ENCODE data around the gene AFAP1.
A peak's percentile ranks its signal among the peaks of the same experiment; 100 is the strongest.

The AFAP1 gene

DNA sequence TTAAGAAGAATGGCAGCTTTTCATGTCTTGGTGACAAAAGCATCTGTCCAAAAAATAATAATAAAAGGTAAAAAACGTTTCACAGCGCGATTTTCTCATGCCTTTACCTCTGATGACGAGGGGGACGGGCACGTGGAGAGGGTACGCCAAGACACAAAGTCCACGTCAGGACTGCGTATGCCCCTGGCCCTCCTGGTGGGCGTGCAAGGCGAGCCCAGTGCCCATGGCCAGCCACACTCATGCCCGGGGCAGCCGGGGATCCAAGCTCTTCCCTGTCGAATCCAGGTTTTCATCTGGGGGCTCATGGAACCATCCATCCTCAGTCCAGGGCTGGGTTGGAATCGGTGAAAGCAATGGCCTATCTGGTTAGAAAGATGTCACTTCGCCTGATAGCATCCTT lies 176.6 kb downstream of the AFAP1 start:
- Histone ChIP-seq H3K4me1 (ENCODE audit: control insufficient read depth in 1 of 2, insufficient read depth in 2 of 2, low read length in 2 of 2) (peaks cover 9 to 11% of the 10 kb centered on the region in 2 experiments), H2BK5ac (ENCODE audit: low read depth, low read length, poor library complexity) (no peak overlapping the region), H3K4me3 (ENCODE audit: low read depth, low read length) (no peak overlapping the region), H3K4ac (ENCODE audit: low read depth, low read length) (no peak overlapping the region), H2BK120ac (ENCODE audit: insufficient read depth, low read length, poor library complexity) (no peak overlapping the region), H3K4me2 (ENCODE audit: low read length) (no peak overlapping the region), H3K79me1 (ENCODE audit: low read length) (no peaks in the 10 kb centered on the region), H2BK12ac (ENCODE audit: low read length) (no peak overlapping the region), H3K27me3 (ENCODE audit: insufficient read depth, low read length) (no peaks in the 10 kb centered on the region), H3K9me3 (ENCODE audit: insufficient read depth, low read depth, low read length) (no peaks in the 10 kb centered on the region), H4K8ac (ENCODE audit: low read depth, low read length) (no peak overlapping the region), H3K36me3 (ENCODE audit: control insufficient read depth in 1 of 2, insufficient read depth in 2 of 2, low read length in 2 of 2) (peaks cover 52 to 57% of the 10 kb centered on the region in 2 experiments), H2AFZ (ENCODE audit: insufficient read depth, low read length, poor library complexity) (no peak overlapping the region), H2AK5ac (ENCODE audit: low read length) (no peak overlapping the region), H3K18ac (ENCODE audit: low read length) (peak overlapping the region; percentile 31), H3K9ac (ENCODE audit: low read length) (no peak overlapping the region), H3K23ac (ENCODE audit: low read length) (no peak overlapping the region), H4K91ac (ENCODE audit: low read depth, low read length) (no peak overlapping the region), H3K27ac (ENCODE audit: low read depth, low read length) (no peak overlapping the region), H3K14ac (ENCODE audit: low read length) (no peak overlapping the region), H3K79me2 (ENCODE audit: control insufficient read depth, insufficient read depth, low read length, poor library complexity) (no peaks in the 10 kb centered on the region), H4K12ac (ENCODE audit: low read depth, low read length) (no peak overlapping the region)
- no peak for DNase-seq
- no CpG with 5 or more reads among the region's 16 CpGs for WGBS (ENCODE audit: extremely low coverage, insufficient coverage, insufficient read length)

GRCh38 chr4:7762376-7763030 lies 177.2 kb downstream of the AFAP1 start:
- Histone ChIP-seq H3K4ac (ENCODE audit: low read depth, low read length) (no peak overlapping the region), H3K79me2 (ENCODE audit: control insufficient read depth, insufficient read depth, low read length, poor library complexity) (no peaks in the 10 kb centered on the region), H3K4me2 (ENCODE audit: low read length) (no peak overlapping the region)

DNA sequence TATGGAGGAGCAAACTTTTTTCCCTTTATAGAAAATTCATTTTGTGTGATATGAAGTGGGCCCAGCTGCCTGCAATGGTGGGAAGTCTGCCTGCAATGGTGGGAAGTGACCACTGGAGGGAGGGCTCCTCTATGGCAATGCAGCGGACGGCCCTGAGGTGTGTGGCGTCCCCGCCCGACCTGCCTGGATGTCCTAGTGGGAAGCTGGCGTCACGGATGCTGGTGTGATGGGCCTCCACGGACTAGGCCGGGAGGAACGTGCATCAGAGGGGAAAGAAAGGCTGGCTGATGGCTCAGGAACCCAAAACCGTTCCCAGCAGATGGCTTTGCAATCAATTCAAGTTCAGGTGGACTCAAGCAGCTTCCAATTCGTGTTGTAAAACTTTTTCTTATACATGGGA lies 177.9 kb downstream of the AFAP1 start:
- Histone ChIP-seq H3K4me1 (ENCODE audit: control insufficient read depth in 1 of 2, insufficient read depth in 2 of 2, low read length in 2 of 2) (peaks cover 9 to 11% of the 10 kb centered on the region in 2 experiments), H3K36me3 (ENCODE audit: control insufficient read depth in 1 of 2, insufficient read depth in 2 of 2, low read length in 2 of 2) (peaks cover 41 to 52% of the 10 kb centered on the region in 2 experiments), H3K27ac (ENCODE audit: low read depth, low read length) (no peak overlapping the region), H2BK5ac (ENCODE audit: low read depth, low read length, poor library complexity) (no peak overlapping the region), H3K9ac (ENCODE audit: low read length) (no peak overlapping the region), H2AK5ac (ENCODE audit: low read length) (no peak overlapping the region), H3K4ac (ENCODE audit: low read depth, low read length) (no peak overlapping the region), H4K12ac (ENCODE audit: low read depth, low read length) (no peak overlapping the region), H2BK120ac (ENCODE audit: insufficient read depth, low read length, poor library complexity) (no peak overlapping the region), H3K79me1 (ENCODE audit: low read length) (no peaks in the 10 kb centered on the region), H2AFZ (ENCODE audit: insufficient read depth, low read length, poor library complexity) (no peak overlapping the region), H4K8ac (ENCODE audit: low read depth, low read length) (no peak overlapping the region), H3K27me3 (ENCODE audit: insufficient read depth, low read length) (no peaks in the 10 kb centered on the region), H4K91ac (ENCODE audit: low read depth, low read length) (no peak overlapping the region), H3K79me2 (ENCODE audit: control insufficient read depth, insufficient read depth, low read length, poor library complexity) (no peaks in the 10 kb centered on the region), H3K4me3 (ENCODE audit: low read depth, low read length) (no peak overlapping the region), H3K23ac (ENCODE audit: low read length) (no peak overlapping the region), H3K18ac (ENCODE audit: low read length) (no peak overlapping the region), H3K9me3 (ENCODE audit: insufficient read depth, low read depth, low read length) (no peaks in the 10 kb centered on the region), H3K14ac (ENCODE audit: low read length) (no peak overlapping the region), H2BK12ac (ENCODE audit: low read length) (no peak overlapping the region), H3K4me2 (ENCODE audit: low read length) (no peak overlapping the region)
- WGBS (ENCODE audit: extremely low coverage, insufficient coverage, insufficient read length) = no CpG with 5 or more reads among the region's 12 CpGs
- DNase-seq = peak; percentile 73 to 79

More at GRCh38 chr4:7762376-7763030, 177.2 kb downstream of the AFAP1 start:
- Histone ChIP-seq H3K9me3 (ENCODE audit: insufficient read depth, low read depth, low read length) (no peaks in the 10 kb centered on the region), H3K4me3 (ENCODE audit: low read depth, low read length) (no peak overlapping the region), H3K18ac (ENCODE audit: low read length) (no peak overlapping the region), H4K8ac (ENCODE audit: low read depth, low read length) (no peak overlapping the region), H3K27ac (ENCODE audit: low read depth, low read length) (no peak overlapping the region), H2AK5ac (ENCODE audit: low read length) (no peak overlapping the region), H4K91ac (ENCODE audit: low read depth, low read length) (no peak overlapping the region), H2BK120ac (ENCODE audit: insufficient read depth, low read length, poor library complexity) (no peak overlapping the region), H3K14ac (ENCODE audit: low read length) (no peak overlapping the region), H3K36me3 (ENCODE audit: control insufficient read depth in 1 of 2, insufficient read depth in 2 of 2, low read length in 2 of 2) (peaks cover 46 to 51% of the 10 kb centered on the region in 2 experiments), H2BK12ac (ENCODE audit: low read length) (no peak overlapping the region), H3K79me1 (ENCODE audit: low read length) (no peaks in the 10 kb centered on the region), H3K9ac (ENCODE audit: low read length) (no peak overlapping the region), H3K4me1 (ENCODE audit: control insufficient read depth in 1 of 2, insufficient read depth in 2 of 2, low read length in 2 of 2) (peaks cover 9 to 11% of the 10 kb centered on the region in 2 experiments), H4K12ac (ENCODE audit: low read depth, low read length) (no peak overlapping the region), H3K27me3 (ENCODE audit: insufficient read depth, low read length) (no peaks in the 10 kb centered on the region), H3K23ac (ENCODE audit: low read length) (no peak overlapping the region), H2BK5ac (ENCODE audit: low read depth, low read length, poor library complexity) (no peak overlapping the region), H2AFZ (ENCODE audit: insufficient read depth, low read length, poor library complexity) (no peak overlapping the region)
- DNase-seq = peak; percentile 61 to 78
- no CpG with 5 or more reads among the region's 15 CpGs for WGBS (ENCODE audit: extremely low coverage, insufficient coverage, insufficient read length)

GRCh38 chr4:7761312-7761711 lies 178.3 kb downstream of the AFAP1 start:
- no CpG with 5 or more reads among the region's 11 CpGs for WGBS (ENCODE audit: extremely low coverage, insufficient coverage, insufficient read length)
- Histone ChIP-seq H4K12ac (ENCODE audit: low read depth, low read length) (no peak overlapping the region), H3K23ac (ENCODE audit: low read length) (no peak overlapping the region), H3K4me2 (ENCODE audit: low read length) (no peak overlapping the region), H4K8ac (ENCODE audit: low read depth, low read length) (no peak overlapping the region), H3K14ac (ENCODE audit: low read length) (no peak overlapping the region), H3K79me1 (ENCODE audit: low read length) (no peaks in the 10 kb centered on the region), H3K27me3 (ENCODE audit: insufficient read depth, low read length) (no peaks in the 10 kb centered on the region), H3K9ac (ENCODE audit: low read length) (no peak overlapping the region), H2BK120ac (ENCODE audit: insufficient read depth, low read length, poor library complexity) (no peak overlapping the region), H2BK5ac (ENCODE audit: low read depth, low read length, poor library complexity) (no peak overlapping the region), H3K18ac (ENCODE audit: low read length) (peak overlapping the region; percentile 4), H3K79me2 (ENCODE audit: control insufficient read depth, insufficient read depth, low read length, poor library complexity) (no peaks in the 10 kb centered on the region), H2AFZ (ENCODE audit: insufficient read depth, low read length, poor library complexity) (no peak overlapping the region), H2BK12ac (ENCODE audit: low read length) (no peak overlapping the region), H4K91ac (ENCODE audit: low read depth, low read length) (no peak overlapping the region), H3K4ac (ENCODE audit: low read depth, low read length) (no peak overlapping the region), H3K4me1 (ENCODE audit: control insufficient read depth in 1 of 2, insufficient read depth in 2 of 2, low read length in 2 of 2) (peaks cover 9 to 11% of the 10 kb centered on the region in 2 experiments), H3K9me3 (ENCODE audit: insufficient read depth, low read depth, low read length) (no peaks in the 10 kb centered on the region), H3K27ac (ENCODE audit: low read depth, low read length) (no peak overlapping the region), H3K4me3 (ENCODE audit: low read depth, low read length) (no peak overlapping the region), H3K36me3 (ENCODE audit: control insufficient read depth in 1 of 2, insufficient read depth in 2 of 2, low read length in 2 of 2) (peaks cover 40 to 48% of the 10 kb centered on the region in 2 experiments), H2AK5ac (ENCODE audit: low read length) (no peak overlapping the region)
- no peak for DNase-seq
